BJ (cell line): Measurements from ENCODE around the gene LRRC57. TPM values are rescaled to one million over a fixed set of nuclear protein-coding genes. Genes with fewer than 3 reads are reported as not detected.

Experiments
- CTCF ChIA-PET: fragments of 350-600 bp; formaldehyde crosslinking; extraction: SDS; loops from one replicate; lab custom pipeline; 2021; ENCODE audit warnings: antibody characterized with exemption, inconsistent platforms; lab: Yijun Ruan, JAX
- POLR2A ChIA-PET: fragments of 300-600 bp; sonication (Branson Sonifier 250); formaldehyde crosslinking; extraction: SDS; loops from one replicate; lab custom pipeline; 2021; ENCODE audit warnings: antibody characterized with exemption; lab: Charles Lee
- DNase-seq: peaks from one replicate; pipeline ENCODE4 v3.0.0-alpha.2; 2011; ENCODE audit warnings: low read depth
- H3K27me3 ChIP-seq: 2 replicates; pipeline ENCODE4 v1.6.0; 2011; ENCODE audit warnings: low read length; ENCODE audit not compliant: control insufficient read depth, insufficient read depth
- H3K36me3 ChIP-seq: 2 replicates; pipeline ENCODE4 v1.5.1; 2011; ENCODE audit warnings: low read length; ENCODE audit not compliant: control insufficient read depth, insufficient read depth
- H3K4me3 ChIP-seq: 2 replicates; pipeline ENCODE4 v1.5.1; 2011; ENCODE audit warnings: low read depth, mild to moderate bottlenecking, control low read depth, low read length
- polyA plus RNA-seq: library from polyadenylated mRNA; depleted of rRNA; stranded (reverse); fragments of >200 nt; gene quantifications from 2 replicates; pipeline ENCODE4 v1.2.3, GENCODE V29; 2011
- TF ChIP-seq, protein P1 (sequence below): IDR thresholded peaks from 2 replicates; pipeline ENCODE4 v1.5.1; 2011; ENCODE audit warnings: low read depth, mild to moderate bottlenecking, control low read depth, inconsistent platforms, low read length, moderate library complexity; ENCODE audit not compliant: insufficient read depth

LRRC57 gene
- polyA plus RNA-seq, 1 experiment: 11.5 TPM

- TF ChIP-seq, protein P1, sequence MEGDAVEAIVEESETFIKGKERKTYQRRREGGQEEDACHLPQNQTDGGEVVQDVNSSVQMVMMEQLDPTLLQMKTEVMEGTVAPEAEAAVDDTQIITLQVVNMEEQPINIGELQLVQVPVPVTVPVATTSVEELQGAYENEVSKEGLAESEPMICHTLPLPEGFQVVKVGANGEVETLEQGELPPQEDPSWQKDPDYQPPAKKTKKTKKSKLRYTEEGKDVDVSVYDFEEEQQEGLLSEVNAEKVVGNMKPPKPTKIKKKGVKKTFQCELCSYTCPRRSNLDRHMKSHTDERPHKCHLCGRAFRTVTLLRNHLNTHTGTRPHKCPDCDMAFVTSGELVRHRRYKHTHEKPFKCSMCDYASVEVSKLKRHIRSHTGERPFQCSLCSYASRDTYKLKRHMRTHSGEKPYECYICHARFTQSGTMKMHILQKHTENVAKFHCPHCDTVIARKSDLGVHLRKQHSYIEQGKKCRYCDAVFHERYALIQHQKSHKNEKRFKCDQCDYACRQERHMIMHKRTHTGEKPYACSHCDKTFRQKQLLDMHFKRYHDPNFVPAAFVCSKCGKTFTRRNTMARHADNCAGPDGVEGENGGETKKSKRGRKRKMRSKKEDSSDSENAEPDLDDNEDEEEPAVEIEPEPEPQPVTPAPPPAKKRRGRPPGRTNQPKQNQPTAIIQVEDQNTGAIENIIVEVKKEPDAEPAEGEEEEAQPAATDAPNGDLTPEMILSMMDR: no peak
- Histone ChIP-seq H3K27me3 (no peaks in the 10 kb centered on the region), H3K36me3 (no peaks in the 10 kb centered on the region; the same call in 1 of the 2 replicates), H3K4me3 (no peak overlapping the region)
- ChIA-PET POLR2A (no interaction called here), CTCF (interaction anchor here (1.0 to 1.1 kb wide), 2 partner anchors 16 to 122 kb away, joined by 3 read pairs; no protein-coding TSS in a partner anchor)
- DNase-seq: no peak
Observed at GRCh38 chr15:42528970-42529369, 19.6 kb downstream of the LRRC57 start.

- H3K36me3 ChIP-seq: no peaks in the 10 kb centered on the region; the same call in 1 of the 2 replicates
- TF ChIP-seq, protein P1: no peak
- no peak for DNase-seq
- ChIA-PET POLR2A (no interaction called here), CTCF (interaction anchor here (1.2 kb wide), 1 partner anchor 9 kb away, joined by 3 read pairs; no protein-coding TSS in a partner anchor)
- H3K4me3 ChIP-seq: no peak overlapping the region
- no peaks in the 10 kb centered on the region for H3K27me3 ChIP-seq
Observed at GRCh38 chr15:42523331-42523730, 25.3 kb downstream of the LRRC57 start.

- TF ChIP-seq, protein P1: no peak
- Histone ChIP-seq H3K36me3 (peaks cover under 1% of the 10 kb centered on the region; the same call in 1 of the 2 replicates), H3K27me3 (no peaks in the 10 kb centered on the region), H3K4me3 (no peak overlapping the region)
- ChIA-PET POLR2A (interaction anchor here (0.7 kb wide), 1 partner anchor 16 kb away, joined by 3 read pairs; no protein-coding TSS in a partner anchor), CTCF (interaction anchor here (0.7 kb wide), 1 partner anchor 17 kb away, joined by 3 read pairs; no protein-coding TSS in a partner anchor)
- no peak for DNase-seq
Observed at GRCh38 chr15:42511007-42511391, 37.6 kb downstream of the LRRC57 start.

- ChIA-PET CTCF (no interaction called here), POLR2A (interaction anchor here (0.7 kb wide), 1 partner anchor 16 kb away, joined by 3 read pairs; no protein-coding TSS in a partner anchor)
- TF ChIP-seq, protein P1: no peak
- H3K4me3 ChIP-seq: no peak overlapping the region
- no peaks in the 10 kb centered on the region; the same call in 1 of the 2 replicates for H3K36me3 ChIP-seq
- no peak for DNase-seq
- no peaks in the 10 kb centered on the region for H3K27me3 ChIP-seq
Observed at GRCh38 chr15:42510258-42511006, 38.2 kb downstream of the LRRC57 start.

DNA sequence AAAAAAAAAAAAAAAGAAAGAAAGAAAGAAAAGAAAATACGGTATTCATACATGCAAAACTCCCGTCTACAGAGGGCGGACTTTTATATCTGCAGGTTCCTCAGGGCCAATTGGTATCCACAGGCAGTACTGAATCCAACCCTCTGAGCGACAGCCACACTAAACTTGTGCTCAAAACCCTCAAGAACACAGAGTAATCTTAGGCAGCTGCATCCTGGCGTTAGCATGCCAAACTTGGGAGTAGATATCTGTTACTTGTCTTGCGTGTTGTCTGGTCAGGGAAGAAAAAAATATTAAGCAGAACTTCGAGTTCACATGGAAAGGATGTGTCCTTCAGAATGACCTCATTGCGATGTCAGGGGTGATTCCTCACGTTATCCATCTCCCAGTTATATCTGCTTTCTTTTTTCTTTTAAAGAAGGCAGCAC is 40.3 kb downstream of the LRRC57 start:
- Histone ChIP-seq H3K4me3 (no peak overlapping the region), H3K36me3 (no peaks in the 10 kb centered on the region), H3K27me3 (no peaks in the 10 kb centered on the region)
- TF ChIP-seq, protein P1: no peak
- ChIA-PET POLR2A (no interaction called here), CTCF (no interaction called here)
- DNase-seq: no peak
